Liver (tissue), 9 donors: ENCODE data around the gene HGF. TPM values are rescaled to one million over a fixed set of nuclear protein-coding genes. Genes with fewer than 3 reads are reported as not detected.

Source experiments
- DNase-seq: peaks from one replicate; pipeline ENCODE4 v3.0.0-alpha.2; 2017; ENCODE audit warnings: low spot score
- H3K27ac ChIP-seq, 2 donors: one replicate each; pipeline ENCODE4 v1.7.0; 2013; ENCODE audit warnings: inconsistent platforms in 2 of 2, low read length in 2 of 2, control low read depth in 1 of 2, low read depth in 1 of 2, mild to moderate bottlenecking in 1 of 2
- H3K27me3 ChIP-seq, 4 donors: one replicate each; pipeline versions ENCODE4 v1.6.1 to v1.7.0; 2013; ENCODE audit warnings: low read length in 3 of 4, inconsistent platforms in 1 of 4, mild to moderate bottlenecking in 1 of 4, moderate library complexity in 1 of 4; ENCODE audit not compliant: control insufficient read depth in 4 of 4, insufficient read depth in 4 of 4
- H3K36me3 ChIP-seq, 4 donors: one replicate each; pipeline versions ENCODE4 v1.6.1 to v1.7.0; 2013; ENCODE audit warnings: low read length in 3 of 4, mild to moderate bottlenecking in 3 of 4, low read depth in 1 of 4, moderate library complexity in 1 of 4; ENCODE audit not compliant: control insufficient read depth in 4 of 4, insufficient read depth in 3 of 4
- H3K4me1 ChIP-seq, 4 donors: one replicate each; pipeline versions ENCODE4 v1.6.1 to v1.7.0; 2013; ENCODE audit warnings: low read length in 3 of 4, mild to moderate bottlenecking in 3 of 4, moderate library complexity in 1 of 4; ENCODE audit not compliant: control insufficient read depth in 4 of 4, insufficient read depth in 4 of 4
- H3K4me3 ChIP-seq, 3 donors: one replicate each; pipeline versions ENCODE4 v1.6.1 to v1.7.0; 2013; ENCODE audit warnings: low read length in 3 of 3, control low read depth in 1 of 3, low read depth in 1 of 3, mild to moderate bottlenecking in 1 of 3
- H3K9ac ChIP-seq, 2 donors: one replicate each; pipeline ENCODE4 v1.7.0; 2013; ENCODE audit warnings: low read length in 2 of 2, mild to moderate bottlenecking in 2 of 2, moderate library complexity in 2 of 2, control low read depth in 1 of 2, low read depth in 1 of 2
- H3K9me3 ChIP-seq, 4 donors: one replicate each; pipeline versions ENCODE4 v1.6.1 to v1.7.0; 2013; ENCODE audit warnings: low read length in 3 of 4; ENCODE audit not compliant: control insufficient read depth in 4 of 4
- EGR1 ChIP-seq, 2 donors: IDR thresholded peaks; 2 replicates each; pipeline ENCODE4 v1.6.1; 2016 to 2018; ENCODE audit warnings: antibody characterized with exemption in 2 of 2, low read depth in 2 of 2
- FOXA1 ChIP-seq: IDR thresholded peaks from 2 replicates; pipeline ENCODE4 v1.6.1; 2016; ENCODE audit warnings: antibody characterized with exemption
- GABPA ChIP-seq, 2 donors: IDR thresholded peaks in 1 of 2; conservative IDR thresholded peaks in 1 of 2; 2 replicates each; pipeline ENCODE4 v1.6.1; 2016; ENCODE audit warnings: antibody characterized with exemption in 2 of 2, mild to moderate bottlenecking in 1 of 2, moderate library complexity in 1 of 2
- HNF4A ChIP-seq, 2 donors: conservative IDR thresholded peaks; 2 replicates each; pipeline ENCODE4 v1.6.1; 2016; ENCODE audit warnings: antibody characterized with exemption in 2 of 2, mild to moderate bottlenecking in 2 of 2
- HNF4G ChIP-seq: IDR thresholded peaks from 2 replicates; pipeline ENCODE4 v1.6.1; 2016; ENCODE audit warnings: antibody characterized with exemption
- JUND ChIP-seq, 2 donors: IDR thresholded peaks; 2 replicates each; pipeline ENCODE4 v1.6.1; 2016; ENCODE audit warnings: antibody characterized with exemption in 2 of 2
- NR2F2 ChIP-seq: IDR thresholded peaks from 2 replicates; pipeline ENCODE4 v1.6.1; 2016; ENCODE audit warnings: antibody characterized with exemption
- RAD21 ChIP-seq, 2 donors: IDR thresholded peaks; 2 replicates each; pipeline ENCODE4 v1.6.1; 2016; ENCODE audit warnings: antibody characterized with exemption in 2 of 2, mild to moderate bottlenecking in 2 of 2
- RXRA ChIP-seq, 2 donors: IDR thresholded peaks; 2 replicates each; pipeline ENCODE4 v1.6.1; 2017 to 2018; ENCODE audit warnings: antibody characterized with exemption in 2 of 2, mild to moderate bottlenecking in 1 of 2
- TAF1 ChIP-seq: conservative IDR thresholded peaks from 2 replicates; pipeline ENCODE4 v1.6.1; 2016; ENCODE audit warnings: antibody characterized with exemption, mild to moderate bottlenecking
- YY1 ChIP-seq: IDR thresholded peaks from 2 replicates; pipeline ENCODE4 v1.6.1; 2016; ENCODE audit warnings: antibody characterized with exemption, mild to moderate bottlenecking
- WGBS: extraction: QIAGEN DNeasy Blood & Tissue Kit; methylation state at CpG from one replicate; pipeline ENCODE4 v1.1.7; 2013; 5-methylcytosine and 5-hydroxymethylcytosine counted together
- polyA plus RNA-seq, 2 donors: library from polyadenylated mRNA; stranded (reverse) in 1 of 2; unstranded in 1 of 2; fragments of 200-250 nt in 1 of 2; fragments of >200 nt in 1 of 2; fragmentation: Nextera tagmentation in 1 of 2; extraction: Ambion mirVana in 1 of 2; gene quantifications; one replicate each; pipeline versions ENCODE4 v1.2.1 to v1.2.3, GENCODE V29; 2013 to 2015
- total RNA-seq, 2 donors: library from RNA; depleted of rRNA; stranded (reverse); fragments of >200 nt; gene quantifications; one replicate each; pipeline ENCODE4 v1.2.3, GENCODE V29; 2014
- TF ChIP-seq, protein P1 (sequence below): fragments of 150-350 bp; IDR thresholded peaks from 2 replicates; pipeline ENCODE4 v1.5.1; 2017; ENCODE audit warnings: improper control_type of control experiment, low read depth, low read length; ENCODE audit not compliant: missing input control
- TF ChIP-seq, protein P2 (sequence below): IDR thresholded peaks from 2 replicates; pipeline ENCODE4 v1.6.1; 2016; ENCODE audit warnings: antibody characterized with exemption, mild to moderate bottlenecking
- TF ChIP-seq, protein P3 (sequence below): IDR thresholded peaks from 2 replicates; pipeline ENCODE4 v1.6.1; 2016; ENCODE audit warnings: antibody characterized with exemption
- TF ChIP-seq, protein P4 (sequence below): IDR thresholded peaks from 2 replicates; pipeline ENCODE4 v1.6.1; 2016; ENCODE audit warnings: antibody characterized with exemption
- donor health status: healthy.
- donor health status: healthy.
- donor health status: healthy.
- donor health status: healthy.
- donor health status: healthy.

The HGF gene
- total and polyA plus RNA-seq, 4 donors, result 12.0 to 29.8 (median 15.3) TPM

DNA sequence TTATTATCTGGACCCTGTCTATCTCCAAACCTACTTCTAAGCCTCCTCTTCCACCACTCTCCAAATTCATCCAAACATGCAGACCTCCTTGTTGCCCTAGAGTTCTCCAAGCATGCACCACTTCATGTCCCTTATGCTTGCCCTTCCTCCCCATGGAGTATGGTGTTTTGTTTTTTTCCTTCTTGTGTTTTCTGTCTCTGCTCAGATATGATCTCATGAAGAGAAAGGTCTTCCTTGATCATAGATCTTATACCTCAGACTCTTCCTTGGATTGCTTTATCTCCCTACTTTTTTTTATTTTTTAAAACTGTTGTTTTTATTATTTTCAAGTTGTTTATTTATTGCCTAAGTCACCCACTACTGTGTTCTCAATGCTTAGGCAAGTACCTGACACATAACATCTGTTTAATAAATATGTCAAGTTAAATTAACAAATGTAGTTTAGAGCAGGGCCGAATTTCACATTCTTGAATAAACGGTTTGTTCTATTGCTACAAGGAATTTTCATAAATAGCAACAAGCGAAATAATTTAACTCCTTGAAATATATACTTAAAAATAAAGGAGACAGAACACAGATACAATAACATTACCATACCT is 84.5 kb downstream of the HGF start:
- Histone ChIP-seq H3K9me3 (no peaks in the 10 kb centered on the region), H3K9ac (no peak overlapping the region), H3K4me3 (no peak overlapping the region), H3K4me1 (no peaks in the 10 kb centered on the region), H3K36me3 (no peaks in the 10 kb centered on the region), H3K27me3 (no peaks in the 10 kb centered on the region), H3K27ac (no peak overlapping the region)
- TF ChIP-seq GABPA (IDR thresholded peaks at IDR 0.05 in 1 of 2, conservative IDR thresholded peaks at IDR 0.05 in 1 of 2) (no peak), NR2F2 (no peak), HNF4G (no peak), FOXA1 (no peak), EGR1 (IDR thresholded peaks at IDR 0.05; ENCODE audit: low read depth in 2 of 2) (no peak), TAF1 (no peak), HNF4A (conservative IDR thresholded peaks at IDR 0.05) (no peak), YY1 (no peak), RXRA (IDR thresholded peaks at IDR 0.05) (no peak), RAD21 (IDR thresholded peaks at IDR 0.05) (no peak)
- TF ChIP-seq, protein P1, sequence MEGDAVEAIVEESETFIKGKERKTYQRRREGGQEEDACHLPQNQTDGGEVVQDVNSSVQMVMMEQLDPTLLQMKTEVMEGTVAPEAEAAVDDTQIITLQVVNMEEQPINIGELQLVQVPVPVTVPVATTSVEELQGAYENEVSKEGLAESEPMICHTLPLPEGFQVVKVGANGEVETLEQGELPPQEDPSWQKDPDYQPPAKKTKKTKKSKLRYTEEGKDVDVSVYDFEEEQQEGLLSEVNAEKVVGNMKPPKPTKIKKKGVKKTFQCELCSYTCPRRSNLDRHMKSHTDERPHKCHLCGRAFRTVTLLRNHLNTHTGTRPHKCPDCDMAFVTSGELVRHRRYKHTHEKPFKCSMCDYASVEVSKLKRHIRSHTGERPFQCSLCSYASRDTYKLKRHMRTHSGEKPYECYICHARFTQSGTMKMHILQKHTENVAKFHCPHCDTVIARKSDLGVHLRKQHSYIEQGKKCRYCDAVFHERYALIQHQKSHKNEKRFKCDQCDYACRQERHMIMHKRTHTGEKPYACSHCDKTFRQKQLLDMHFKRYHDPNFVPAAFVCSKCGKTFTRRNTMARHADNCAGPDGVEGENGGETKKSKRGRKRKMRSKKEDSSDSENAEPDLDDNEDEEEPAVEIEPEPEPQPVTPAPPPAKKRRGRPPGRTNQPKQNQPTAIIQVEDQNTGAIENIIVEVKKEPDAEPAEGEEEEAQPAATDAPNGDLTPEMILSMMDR, result no peak
- TF ChIP-seq, protein P2, sequence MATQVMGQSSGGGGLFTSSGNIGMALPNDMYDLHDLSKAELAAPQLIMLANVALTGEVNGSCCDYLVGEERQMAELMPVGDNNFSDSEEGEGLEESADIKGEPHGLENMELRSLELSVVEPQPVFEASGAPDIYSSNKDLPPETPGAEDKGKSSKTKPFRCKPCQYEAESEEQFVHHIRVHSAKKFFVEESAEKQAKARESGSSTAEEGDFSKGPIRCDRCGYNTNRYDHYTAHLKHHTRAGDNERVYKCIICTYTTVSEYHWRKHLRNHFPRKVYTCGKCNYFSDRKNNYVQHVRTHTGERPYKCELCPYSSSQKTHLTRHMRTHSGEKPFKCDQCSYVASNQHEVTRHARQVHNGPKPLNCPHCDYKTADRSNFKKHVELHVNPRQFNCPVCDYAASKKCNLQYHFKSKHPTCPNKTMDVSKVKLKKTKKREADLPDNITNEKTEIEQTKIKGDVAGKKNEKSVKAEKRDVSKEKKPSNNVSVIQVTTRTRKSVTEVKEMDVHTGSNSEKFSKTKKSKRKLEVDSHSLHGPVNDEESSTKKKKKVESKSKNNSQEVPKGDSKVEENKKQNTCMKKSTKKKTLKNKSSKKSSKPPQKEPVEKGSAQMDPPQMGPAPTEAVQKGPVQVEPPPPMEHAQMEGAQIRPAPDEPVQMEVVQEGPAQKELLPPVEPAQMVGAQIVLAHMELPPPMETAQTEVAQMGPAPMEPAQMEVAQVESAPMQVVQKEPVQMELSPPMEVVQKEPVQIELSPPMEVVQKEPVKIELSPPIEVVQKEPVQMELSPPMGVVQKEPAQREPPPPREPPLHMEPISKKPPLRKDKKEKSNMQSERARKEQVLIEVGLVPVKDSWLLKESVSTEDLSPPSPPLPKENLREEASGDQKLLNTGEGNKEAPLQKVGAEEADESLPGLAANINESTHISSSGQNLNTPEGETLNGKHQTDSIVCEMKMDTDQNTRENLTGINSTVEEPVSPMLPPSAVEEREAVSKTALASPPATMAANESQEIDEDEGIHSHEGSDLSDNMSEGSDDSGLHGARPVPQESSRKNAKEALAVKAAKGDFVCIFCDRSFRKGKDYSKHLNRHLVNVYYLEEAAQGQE, result no peak
- TF ChIP-seq, protein P3, sequence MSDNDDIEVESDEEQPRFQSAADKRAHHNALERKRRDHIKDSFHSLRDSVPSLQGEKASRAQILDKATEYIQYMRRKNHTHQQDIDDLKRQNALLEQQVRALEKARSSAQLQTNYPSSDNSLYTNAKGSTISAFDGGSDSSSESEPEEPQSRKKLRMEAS, result no peak
- DNase-seq, result no peak
- 73% methylated on average over 3 of the region's 3 CpGs for WGBS

DNA sequence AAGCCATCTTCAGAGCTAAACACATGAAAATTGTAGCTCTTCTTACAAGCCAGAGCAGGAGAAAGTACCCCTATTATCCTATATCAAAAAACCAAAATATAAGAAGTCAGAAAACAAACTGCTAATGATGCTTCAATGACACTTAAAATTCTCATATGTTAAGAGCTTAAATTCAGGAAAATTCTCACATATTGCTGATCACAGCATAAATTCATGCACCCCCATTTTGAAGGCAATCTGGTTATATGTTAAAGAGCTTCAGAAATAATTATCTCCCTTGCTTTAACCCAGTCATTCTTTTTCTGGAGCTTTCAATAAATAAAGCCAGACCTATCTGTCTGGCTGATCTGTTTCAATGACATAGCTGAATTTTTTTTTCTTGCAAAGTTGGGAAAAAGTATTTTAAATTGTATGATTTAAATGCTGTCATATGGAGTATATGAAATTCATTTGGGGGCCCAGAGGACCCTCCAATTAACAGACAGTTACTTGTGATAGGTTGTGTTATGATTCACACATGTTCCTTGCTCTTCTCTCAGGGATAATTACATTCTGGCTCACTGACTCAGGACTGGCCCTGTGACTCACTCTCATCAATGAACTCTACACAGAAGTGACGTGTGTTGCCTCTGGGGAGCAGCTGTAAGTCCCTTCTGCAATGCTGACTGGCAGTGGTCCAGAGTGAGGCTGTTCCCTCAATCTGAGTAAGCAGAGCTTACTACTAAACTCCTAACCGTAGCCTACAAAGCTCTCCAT is 85.2 kb downstream of the HGF start:
- H3K4me1 ChIP-seq, result no peaks in the 10 kb centered on the region
- WGBS, result 33% methylated on average over 2 of the region's 2 CpGs
- H3K9me3 ChIP-seq, result no peaks in the 10 kb centered on the region
- no peak overlapping the region for H3K4me3 ChIP-seq
- H3K36me3 ChIP-seq, result no peaks in the 10 kb centered on the region
- no peaks in the 10 kb centered on the region for H3K27me3 ChIP-seq
- peak; percentile 36 for DNase-seq
- H3K27ac ChIP-seq, result no peak overlapping the region
- TF ChIP-seq, protein P4, sequence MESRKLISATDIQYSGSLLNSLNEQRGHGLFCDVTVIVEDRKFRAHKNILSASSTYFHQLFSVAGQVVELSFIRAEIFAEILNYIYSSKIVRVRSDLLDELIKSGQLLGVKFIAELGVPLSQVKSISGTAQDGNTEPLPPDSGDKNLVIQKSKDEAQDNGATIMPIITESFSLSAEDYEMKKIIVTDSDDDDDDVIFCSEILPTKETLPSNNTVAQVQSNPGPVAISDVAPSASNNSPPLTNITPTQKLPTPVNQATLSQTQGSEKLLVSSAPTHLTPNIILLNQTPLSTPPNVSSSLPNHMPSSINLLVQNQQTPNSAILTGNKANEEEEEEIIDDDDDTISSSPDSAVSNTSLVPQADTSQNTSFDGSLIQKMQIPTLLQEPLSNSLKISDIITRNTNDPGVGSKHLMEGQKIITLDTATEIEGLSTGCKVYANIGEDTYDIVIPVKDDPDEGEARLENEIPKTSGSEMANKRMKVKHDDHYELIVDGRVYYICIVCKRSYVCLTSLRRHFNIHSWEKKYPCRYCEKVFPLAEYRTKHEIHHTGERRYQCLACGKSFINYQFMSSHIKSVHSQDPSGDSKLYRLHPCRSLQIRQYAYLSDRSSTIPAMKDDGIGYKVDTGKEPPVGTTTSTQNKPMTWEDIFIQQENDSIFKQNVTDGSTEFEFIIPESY, result no peak
- TF ChIP-seq JUND (IDR thresholded peaks at IDR 0.05), result peak; percentile 61
- H3K9ac ChIP-seq, result no peak overlapping the region
